NCI-H82 treated with DMSO at 0.1 percent for 48 hours (cell line): ENCODE data around the gene ARMC2.
"Not testable (repeated sequence)": the region's sequence is repeated elsewhere in the genome, so short reads cannot be mapped to it uniquely, and the experiment has no call there.

Experiments used
- DNase-seq: peaks from one replicate; lab custom pipeline; 2025; ENCODE audit not compliant: unreplicated experiment; lab: John Stamatoyannopoulos, UW

Gene ARMC2

DNA sequence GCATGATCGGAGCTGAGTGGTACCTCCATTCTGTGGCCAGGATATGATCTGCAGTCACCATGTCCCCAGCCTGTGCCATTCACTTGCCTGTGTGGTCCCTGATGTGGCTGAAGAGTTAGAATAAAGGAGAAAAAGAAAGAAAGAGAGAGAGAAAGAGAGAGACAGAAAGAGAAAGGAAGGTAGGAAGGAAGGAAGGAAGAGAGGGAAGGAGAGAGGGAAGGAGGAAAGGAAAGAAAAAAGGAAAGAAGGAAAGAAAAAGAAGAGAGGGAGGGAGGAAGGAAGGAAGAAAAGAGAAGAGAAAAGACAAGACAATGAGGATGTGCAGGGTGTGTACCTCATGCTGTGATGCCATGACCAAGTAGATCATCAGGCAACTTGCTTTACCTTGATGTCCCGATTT is 22.1 kb downstream of the ARMC2 start:
- DNase-seq: no peak

DNA sequence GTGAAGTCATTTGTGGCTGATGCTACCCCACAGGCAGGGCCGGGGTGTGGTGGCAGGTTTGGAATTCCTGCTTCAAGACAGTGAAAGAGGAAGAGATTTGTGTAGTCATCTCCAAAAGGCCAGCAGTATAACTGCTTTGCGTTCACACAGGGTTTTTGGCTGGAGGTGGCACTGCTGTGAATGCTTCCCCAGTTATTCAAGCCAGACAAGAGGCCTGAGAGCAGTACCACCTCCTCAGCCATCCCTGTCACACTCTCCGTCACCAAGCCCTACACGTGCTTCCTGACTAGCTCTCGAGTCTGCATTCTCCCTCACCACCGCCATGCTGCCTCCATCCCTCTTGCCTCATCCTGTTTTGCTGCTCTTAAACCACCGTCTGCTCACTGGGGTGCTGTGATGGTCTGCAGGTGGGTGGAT is 23.9 kb downstream of the ARMC2 start:
- no peak for DNase-seq

DNA sequence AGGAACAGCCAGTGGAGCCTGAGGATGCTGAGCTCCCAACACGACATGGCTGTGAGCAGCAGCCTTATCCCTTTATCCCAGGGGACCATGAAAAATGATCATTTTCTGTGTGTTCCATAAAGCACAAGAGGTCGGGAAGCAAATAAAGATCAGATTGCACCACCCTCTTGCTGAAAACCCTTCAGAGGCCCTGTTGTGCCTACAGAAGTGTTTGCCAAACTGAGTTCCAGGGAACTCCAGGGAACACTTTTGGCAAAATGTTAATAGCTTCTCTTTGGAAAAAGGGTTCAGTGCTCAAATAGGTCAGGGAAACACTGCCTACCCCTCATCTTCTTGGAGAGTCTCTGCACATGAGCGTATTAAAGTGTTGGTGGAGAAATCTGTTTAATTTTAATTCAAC is 24.4 kb downstream of the ARMC2 start:
- DNase-seq: no peak

DNA sequence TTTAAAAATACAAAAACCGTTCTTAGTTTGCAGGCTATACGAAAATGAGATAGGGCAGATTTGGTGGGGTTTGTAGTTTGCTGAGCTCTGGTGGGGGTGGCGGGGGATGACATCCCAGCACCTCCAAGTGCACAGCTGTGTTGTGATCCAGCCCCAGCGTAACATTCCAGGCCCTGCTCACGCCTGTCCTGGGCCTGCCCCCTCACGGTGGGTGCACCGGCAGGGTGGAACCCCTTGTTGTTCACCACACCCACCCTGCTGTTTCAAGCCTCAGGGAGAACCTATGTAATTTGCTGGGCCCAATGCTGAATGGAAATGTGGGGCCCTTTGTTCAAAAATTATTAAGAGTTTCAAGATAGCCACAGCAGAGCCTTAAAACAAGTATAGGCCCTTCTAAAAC is 25.0 kb downstream of the ARMC2 start:
- DNase-seq: no peak

DNA sequence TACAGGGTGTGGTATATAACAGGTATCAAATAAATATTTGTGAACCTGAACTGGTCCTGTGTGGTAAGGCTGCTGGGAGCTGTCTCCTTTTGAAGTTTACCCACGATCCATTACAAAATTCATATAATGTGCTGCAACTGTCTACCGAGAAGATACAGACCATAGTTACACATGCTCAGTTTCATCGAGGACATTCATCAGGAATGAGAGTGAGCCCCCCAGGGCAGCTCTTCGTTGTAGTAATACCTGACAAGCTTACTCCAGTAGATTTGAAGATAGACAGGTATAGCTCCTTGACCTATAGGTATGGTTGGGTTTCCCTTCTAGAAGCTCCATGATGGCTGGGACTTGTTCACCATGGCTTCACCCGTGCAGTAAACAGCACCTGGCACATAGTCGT is 25.7 kb downstream of the ARMC2 start:
- no peak for DNase-seq

DNA sequence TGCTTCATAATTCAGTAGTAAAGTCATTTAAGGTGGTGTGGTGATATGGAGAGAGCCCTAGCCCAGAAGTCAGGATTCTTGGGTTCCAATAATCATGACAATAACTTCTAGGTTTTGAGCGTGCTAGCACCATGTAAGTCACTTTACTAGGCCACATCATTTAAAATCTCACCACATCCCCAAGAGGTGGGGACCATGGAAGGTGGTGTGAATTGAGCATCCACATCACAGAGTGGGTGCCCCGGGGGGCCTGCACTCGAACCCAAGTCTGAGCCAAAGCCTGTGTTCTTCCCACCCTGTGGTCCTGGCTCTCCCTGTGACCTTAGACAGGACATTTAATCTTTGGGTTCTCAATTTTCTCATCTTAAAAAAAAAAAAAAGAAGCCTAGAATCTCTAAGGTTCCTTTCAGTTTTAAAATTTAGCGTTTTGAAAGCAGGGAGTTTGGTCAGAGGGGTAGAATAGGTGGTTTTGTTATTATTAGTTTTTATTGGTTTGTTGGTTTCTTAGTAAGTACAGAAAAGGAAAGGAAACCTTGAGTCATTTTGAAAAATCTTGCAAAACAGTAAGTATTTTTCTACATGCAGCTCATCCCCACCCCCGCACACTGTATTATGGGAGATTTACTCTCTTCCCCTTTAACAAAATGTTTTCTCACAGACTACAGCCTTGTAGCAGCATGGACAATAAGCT is 26.4 kb downstream of the ARMC2 start:
- no peak for DNase-seq

DNA sequence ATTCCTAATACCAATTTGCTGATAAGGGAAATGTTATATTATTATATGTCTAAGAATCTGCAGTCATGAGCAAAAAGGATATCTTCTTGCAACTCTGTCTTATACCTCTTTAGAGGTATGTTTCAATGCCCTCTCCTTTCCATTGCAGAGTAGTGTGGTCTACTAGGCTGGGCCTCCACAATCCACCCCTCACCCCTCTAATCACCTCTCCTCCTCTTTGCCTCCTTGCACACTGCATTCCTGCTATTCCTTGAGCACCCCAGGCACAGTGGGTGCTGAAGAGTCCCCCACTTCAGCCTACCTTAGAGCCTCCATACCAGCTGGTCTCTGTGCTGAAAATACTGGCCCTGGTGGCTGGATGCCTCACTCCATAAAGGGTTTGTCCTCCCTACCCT is 26.9 kb downstream of the ARMC2 start:
- DNase-seq: no peak

DNA sequence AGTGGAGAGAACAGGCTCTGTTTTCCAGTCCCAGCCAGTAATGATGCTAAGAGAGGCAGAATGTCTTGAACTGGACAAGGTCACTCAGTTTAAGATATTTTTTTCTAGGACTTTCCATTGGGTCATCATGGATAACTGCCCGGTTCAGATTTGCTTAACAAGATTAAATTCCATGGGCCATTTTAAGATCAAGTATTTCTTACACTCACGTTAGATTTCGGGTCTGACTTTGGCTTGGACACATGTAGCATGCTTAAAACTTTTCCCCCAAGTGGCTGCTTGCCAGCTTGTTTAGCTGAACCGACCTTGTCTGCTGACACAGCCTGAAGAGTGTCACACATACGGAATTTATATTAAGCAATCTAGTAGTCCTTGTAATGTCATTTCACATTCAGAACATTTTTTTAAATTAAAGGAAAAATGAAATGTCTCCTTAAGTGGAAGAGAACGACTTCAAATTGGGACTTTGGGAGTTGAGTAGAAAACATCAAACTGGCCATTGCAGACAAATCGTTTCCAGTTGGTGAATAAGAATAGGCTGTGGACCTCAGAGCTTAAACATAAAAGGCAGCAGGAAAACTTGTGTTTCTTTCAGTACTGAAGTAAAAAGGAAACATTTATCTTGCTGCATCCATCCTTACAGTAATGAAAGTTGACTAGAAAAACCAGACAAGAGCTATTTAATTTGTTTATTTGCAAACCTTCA is 29.0 kb downstream of the ARMC2 start:
- DNase-seq: no peak

DNA sequence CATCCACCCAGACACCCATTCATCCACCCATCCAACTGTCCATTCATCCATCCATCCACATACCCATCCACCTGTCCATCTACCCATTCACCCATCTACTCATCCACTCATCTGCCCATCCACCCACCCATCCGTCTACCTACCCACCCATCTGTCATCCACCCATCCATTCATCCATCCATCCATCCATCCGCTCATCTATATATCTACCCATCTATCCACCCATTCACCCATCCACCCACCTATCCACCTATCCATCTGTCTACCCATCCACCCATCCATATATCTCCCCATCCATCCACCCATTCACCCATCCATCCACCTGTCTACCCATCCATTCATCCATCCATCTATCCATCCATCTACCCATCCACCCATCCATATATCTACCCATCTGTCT is 30.7 kb downstream of the ARMC2 start:
- DNase-seq: no peak

DNA sequence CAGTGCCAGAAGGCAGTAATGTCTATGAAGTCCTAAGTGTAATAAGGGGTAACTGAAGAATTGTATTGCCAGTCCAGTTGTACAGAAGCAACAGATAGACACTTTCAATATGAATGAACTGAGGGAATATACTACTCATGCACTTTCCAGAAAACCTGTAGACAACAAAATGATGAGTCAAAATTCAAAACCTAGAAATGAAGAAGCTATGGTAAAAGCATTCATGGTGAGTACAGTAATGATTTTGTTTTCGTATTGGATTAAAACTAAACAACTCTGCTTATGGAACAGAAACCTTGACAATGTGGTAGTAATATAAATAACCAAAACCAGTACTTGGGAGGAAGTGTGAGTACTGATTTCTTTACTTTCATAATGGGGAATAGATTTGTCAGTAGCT is 35.0 kb downstream of the ARMC2 start:
- no peak for DNase-seq

DNA sequence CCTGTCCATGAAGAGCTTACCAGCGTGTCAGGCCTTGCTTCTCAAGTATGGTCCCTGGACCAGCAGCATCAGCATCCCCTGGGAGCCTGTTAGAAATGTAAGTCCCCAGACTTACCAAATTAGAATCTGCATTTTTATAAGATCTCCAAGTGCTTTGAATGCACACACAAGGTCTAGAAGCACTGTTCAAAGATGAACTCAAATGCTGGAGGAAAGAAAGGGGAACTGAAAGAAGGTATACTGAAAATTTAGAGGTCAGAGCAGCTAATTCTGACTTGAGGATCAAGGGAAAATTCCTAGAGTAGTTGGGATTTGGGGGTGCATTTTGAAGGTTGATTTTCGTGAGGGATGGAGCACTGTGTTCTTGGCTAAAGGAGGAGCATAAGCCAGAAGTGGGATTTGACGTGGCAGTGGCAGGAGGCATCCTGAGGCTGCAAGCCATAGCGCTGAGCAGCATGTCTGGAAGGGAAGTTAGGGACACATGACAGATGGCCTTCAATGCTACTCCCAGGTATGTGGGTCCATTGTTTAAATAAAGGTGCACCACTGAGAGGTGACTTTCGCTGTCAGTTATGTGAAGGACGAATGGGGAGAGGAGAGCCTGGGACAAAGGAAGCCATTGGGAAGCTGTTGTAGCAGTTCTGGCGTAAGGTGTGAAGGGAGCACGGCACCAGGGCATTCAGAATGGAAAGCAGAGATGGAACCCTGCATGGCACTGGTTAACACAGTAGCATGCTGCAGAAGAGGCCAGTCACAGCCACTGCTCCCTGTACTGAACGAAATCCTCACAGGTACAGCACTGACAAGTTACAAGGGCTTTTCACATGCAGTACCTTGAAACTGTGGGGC is 36.2 kb downstream of the ARMC2 start:
- no peak for DNase-seq

DNA sequence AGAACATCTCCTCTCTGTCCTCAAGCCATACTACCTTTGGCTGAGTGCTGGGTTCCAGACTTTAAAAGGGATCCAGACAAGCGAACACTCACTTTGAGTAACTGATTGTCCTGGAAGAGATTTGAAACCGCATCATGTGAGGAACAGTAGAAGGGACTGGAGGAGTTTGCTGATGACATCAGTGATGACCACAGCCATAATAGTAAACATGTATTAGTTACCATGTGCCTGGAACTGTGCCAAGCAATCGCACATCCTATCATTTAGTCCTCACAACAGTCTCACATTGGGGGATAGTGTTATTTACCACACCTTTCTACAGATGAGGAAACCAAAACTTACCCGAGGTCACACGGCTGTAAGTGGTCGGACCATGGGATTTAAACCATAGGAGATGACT is 39.8 kb downstream of the ARMC2 start:
- no peak for DNase-seq

DNA sequence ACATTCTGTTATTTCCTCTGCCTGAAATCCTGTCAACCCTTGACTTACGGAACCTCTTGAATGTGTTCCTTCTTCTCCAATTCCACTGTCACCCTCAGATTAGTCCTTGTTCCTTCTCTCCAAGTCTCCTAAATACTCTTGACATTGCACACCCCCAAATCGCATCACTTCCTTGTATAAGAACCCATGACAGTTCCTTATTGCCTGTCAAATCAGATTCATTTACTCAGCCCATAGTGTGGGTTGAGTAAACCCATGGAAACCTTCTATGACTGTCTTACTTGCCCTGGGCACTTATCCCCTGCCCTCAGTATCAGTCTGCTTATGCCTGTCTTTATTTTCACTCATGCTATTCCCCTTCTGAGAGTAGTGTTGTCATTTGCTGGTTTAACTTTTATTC is 40.5 kb downstream of the ARMC2 start:
- no peak for DNase-seq

DNA sequence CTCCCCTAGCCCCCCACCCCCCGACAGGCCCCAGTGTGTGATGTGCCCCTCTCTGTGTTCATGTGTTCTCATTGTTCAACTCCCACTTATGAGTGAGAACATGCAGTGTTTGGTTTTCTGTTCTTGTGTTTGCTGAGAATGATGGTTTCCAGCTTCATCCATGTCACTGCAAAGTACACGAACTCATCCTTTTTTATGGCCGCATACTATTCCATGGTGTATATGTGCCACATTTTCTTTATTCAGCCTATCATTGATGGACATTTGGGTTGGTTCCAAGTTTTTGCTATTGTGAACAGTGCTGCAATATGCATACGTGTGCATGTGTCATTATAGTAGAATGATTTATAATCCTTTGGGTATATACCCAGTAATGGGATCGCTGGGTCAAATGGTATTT is 42.7 kb downstream of the ARMC2 start:
- DNase-seq: not testable (repeated sequence)

DNA sequence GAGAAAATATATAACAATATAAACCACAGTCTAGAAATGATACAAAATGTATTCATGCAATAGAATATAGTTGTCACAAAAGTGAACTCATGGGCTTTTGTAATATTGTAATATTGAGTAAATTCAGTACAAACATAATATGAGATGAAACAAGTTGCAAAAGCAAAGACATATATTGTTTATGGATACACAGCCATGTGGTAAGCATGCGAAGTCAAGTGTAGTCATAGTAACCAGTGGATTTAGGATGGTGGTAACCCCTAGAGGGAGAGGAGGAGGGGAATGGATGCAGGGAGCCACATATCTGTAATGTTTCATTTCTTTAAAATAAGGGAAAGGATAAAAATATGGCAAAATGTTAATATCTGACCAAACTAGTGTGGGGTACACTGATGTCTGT is 47.3 kb downstream of the ARMC2 start:
- no peak for DNase-seq

DNA sequence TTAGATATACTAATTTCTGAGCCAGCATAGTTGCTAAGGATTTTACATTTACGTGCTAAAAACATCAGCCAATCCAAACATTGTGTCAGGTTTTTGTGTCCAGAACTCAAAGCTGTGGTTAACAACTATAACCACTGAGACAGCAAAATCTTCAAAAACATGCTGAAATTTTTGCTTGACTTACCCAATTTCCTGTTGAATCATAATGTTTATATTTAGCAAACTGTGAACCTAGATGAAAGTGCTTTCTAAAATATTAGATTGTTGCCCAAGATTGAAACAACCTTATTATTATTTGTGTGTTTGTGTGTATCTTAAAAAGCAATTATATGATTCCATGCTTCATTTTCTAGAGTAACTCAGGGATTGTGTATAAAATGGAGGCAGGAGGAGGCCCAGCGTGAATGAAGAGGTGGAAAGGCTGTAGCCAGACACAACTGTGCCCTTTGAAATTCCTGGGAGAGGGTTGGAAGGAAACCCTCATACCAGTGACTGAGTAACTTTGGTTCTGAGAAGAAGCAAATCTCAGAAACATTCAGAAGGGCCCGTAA is 48.0 kb downstream of the ARMC2 start:
- no peak for DNase-seq

DNA sequence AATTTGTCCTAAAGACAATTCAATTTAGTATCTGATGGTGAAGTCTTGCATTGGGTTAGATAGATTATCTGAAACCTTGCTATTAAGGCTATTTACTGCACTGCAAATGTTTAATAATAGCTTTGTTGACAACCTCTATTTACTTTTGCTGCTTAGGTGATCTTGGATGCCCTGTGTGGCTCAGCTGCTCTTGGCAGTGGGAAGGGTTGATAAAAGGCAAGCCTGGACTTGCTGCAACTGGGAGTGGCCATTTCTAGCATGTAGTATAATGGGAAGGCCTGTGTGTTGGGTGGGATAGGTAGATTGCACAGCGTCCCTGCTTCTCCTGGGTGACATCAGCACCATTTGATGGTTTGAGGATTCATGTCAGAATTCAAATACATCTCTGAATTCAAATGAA is 49.1 kb downstream of the ARMC2 start:
- DNase-seq: no peak

DNA sequence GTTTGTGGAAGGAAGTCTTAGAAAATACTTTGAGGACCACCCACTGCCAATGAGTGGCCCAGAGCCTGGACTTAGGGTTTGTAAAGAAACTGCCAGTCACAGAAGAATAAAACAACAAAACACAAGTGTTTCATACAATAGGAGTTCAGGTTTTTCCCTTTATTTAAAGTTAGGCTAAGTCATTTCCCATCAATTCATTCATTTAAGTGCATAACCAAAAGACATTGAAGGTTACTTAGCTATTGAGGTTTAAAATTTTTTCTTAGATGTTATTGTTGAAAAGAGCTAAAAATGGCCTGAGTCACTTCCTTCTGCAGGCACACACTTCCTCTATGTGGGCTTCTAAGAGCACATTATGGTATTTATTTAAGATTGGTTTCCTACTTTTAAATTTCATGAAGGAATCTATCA is 54.2 kb downstream of the ARMC2 start:
- no peak for DNase-seq

DNA sequence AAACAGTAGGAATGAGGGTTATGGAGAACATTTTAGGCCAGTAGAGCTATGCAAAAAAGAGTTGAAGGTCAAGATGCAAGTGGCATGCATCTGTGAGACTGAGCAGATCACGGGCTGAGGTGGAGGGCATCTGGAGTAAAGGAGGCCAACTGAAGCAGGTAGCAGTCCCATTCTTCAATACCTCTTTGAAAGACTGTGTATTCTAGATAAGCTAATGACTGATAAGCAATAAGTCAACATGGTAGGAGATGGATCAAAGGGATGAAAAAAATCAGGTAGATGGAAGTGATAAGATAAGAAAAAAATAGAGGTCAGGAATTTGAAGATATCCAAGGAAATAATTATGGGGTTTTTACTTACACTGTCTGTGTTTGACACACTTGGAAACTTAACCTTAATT is 55.6 kb downstream of the ARMC2 start:
- no peak for DNase-seq

DNA sequence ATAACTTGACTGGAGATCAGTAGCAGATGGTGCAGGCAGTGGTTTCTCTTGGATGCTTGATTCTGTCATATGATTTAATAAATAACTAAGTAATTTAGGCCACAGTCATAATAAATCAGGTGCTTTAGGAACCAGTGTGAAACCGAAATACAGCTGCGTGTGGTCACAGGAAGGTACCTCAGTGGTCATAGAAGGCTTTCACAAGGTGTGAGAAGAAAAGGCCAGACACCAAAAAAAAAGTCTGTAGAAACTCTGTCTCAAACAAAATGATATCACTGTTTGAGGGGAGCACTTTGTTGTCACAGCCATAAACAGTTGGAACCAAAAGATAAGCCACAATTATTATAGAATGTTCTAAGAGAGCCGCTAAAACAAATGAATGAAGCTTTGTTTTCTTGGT is 56.5 kb downstream of the ARMC2 start:
- no peak for DNase-seq

DNA sequence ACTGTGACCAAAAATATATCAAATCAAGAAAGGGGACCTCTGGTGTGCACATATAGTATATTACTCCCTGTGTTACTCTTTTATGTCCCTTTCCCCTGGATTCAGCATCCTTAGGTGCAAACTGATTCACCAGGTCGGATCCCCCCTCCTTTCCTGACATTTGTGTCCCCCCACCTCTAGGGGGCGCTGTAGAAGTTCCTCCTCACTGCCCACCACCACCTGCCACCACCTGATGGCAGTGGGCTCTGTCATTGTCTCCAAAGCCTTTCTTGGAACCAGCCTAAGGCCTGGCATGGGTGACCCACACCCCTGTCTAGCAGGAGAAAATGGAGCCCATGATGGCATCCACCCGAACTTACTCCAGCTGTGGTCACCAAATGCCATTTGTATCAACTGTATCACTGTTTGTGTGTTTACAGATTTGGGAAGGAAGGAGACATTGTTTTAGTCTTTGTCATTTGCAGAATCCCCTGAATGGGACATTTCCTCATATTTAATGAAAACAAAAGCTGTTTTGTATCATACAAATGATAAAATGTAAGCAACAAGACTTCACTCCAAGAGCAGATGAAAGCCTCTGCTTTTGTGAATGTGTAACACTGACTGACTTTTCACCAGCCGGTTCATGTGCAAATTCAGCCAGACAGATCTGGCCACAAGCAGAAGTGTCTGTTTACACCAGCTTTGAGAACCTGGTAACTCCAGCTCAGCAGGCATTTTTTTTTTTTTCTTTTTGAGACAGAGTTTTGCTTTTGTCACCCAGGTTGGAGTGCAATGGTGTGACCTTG is 66.2 kb downstream of the ARMC2 start:
- DNase-seq: no peak
